NCI-H748 (cell line): ENCODE measurements around the gene KDM6A.
"Not testable (repeated sequence)": the region's sequence is repeated elsewhere in the genome, so short reads cannot be mapped to it uniquely, and the experiment has no call there.

ENCODE experiments used
- DNase-seq: peaks from one replicate; lab custom pipeline; 2025; ENCODE audit not compliant: unreplicated experiment; lab: John Stamatoyannopoulos, UW

Gene KDM6A

GRCh38 chrX:44958480-44958879 lies 85.5 kb downstream of the KDM6A start:
- DNase-seq = no peak

GRCh38 chrX:44961817-44962607 lies 89.0 kb downstream of the KDM6A start:
- no peak for DNase-seq

- DNase-seq = no peak
Observed at GRCh38 chrX:44962944-44963343, 90.0 kb downstream of the KDM6A start.

- DNase-seq = no peak
Observed at GRCh38 chrX:44967221-44967620, 94.2 kb downstream of the KDM6A start.

GRCh38 chrX:44970709-44971108 lies 97.7 kb downstream of the KDM6A start:
- no peak for DNase-seq

- DNase-seq = no peak
Observed at GRCh38 chrX:44971674-44972073, 98.7 kb downstream of the KDM6A start.

GRCh38 chrX:44972132-44972531 lies 99.1 kb downstream of the KDM6A start:
- DNase-seq = no peak

GRCh38 chrX:44973420-44973932 lies 100.5 kb downstream of the KDM6A start:
- DNase-seq = no peak

- no peak for DNase-seq
Observed at GRCh38 chrX:44974451-44974850, 101.5 kb downstream of the KDM6A start.

- peak; percentile 0 for DNase-seq
Observed at GRCh38 chrX:44975666-44976263, 102.8 kb downstream of the KDM6A start.

- DNase-seq = no peak
Observed at GRCh38 chrX:44978976-44979375, 106.0 kb downstream of the KDM6A start.

- DNase-seq = no peak
Observed at GRCh38 chrX:44980403-44980802, 107.4 kb downstream of the KDM6A start.

- no peak for DNase-seq
Observed at GRCh38 chrX:44980883-44981282, 107.9 kb downstream of the KDM6A start.

- DNase-seq = no peak
Observed at GRCh38 chrX:44989995-44990770, 117.2 kb downstream of the KDM6A start.

GRCh38 chrX:44992775-44993174 lies 119.8 kb downstream of the KDM6A start:
- DNase-seq = no peak

GRCh38 chrX:44996277-44996676 lies 123.3 kb downstream of the KDM6A start:
- no peak for DNase-seq

GRCh38 chrX:44997282-44997812 lies 124.4 kb downstream of the KDM6A start:
- DNase-seq = no peak

- no peak for DNase-seq
Observed at GRCh38 chrX:44997888-44998287, 124.9 kb downstream of the KDM6A start.

- DNase-seq = not testable (repeated sequence)
Observed at GRCh38 chrX:44999237-44999636, 126.2 kb downstream of the KDM6A start.

- DNase-seq = not testable (repeated sequence)
Observed at GRCh38 chrX:44999872-45000271, 126.9 kb downstream of the KDM6A start.

- DNase-seq = peak; percentile 40
Observed at GRCh38 chrX:45001048-45001447, 128.1 kb downstream of the KDM6A start.
